Ishikawa (cell line): Measurements from ENCODE around the gene HPS4.

ENCODE experiments used
- CEBPB ChIP-seq: IDR thresholded peaks from 2 replicates; pipeline ENCODE4 v1.6.1; 2012
- EGR1 ChIP-seq: IDR thresholded peaks from 2 replicates; pipeline ENCODE4 v1.6.1; 2012
- EP300 ChIP-seq: IDR thresholded peaks from 2 replicates; pipeline ENCODE4 v1.6.1; 2012; ENCODE audit warnings: borderline replicate concordance
- FOXM1 ChIP-seq: IDR thresholded peaks from 2 replicates; pipeline ENCODE4 v1.6.1; 2012; ENCODE audit warnings: low read depth, borderline replicate concordance
- RAD21 ChIP-seq: IDR thresholded peaks from 2 replicates; pipeline ENCODE4 v1.6.1; 2012; ENCODE audit warnings: low read depth
- TAF1 ChIP-seq: IDR thresholded peaks from 2 replicates; pipeline ENCODE4 v1.6.1; 2012; ENCODE audit warnings: low read depth, mild to moderate bottlenecking
- TCF12 ChIP-seq: IDR thresholded peaks from 2 replicates; pipeline ENCODE4 v1.6.1; 2012; ENCODE audit warnings: low read depth
- YY1 ChIP-seq: IDR thresholded peaks from 2 replicates; pipeline ENCODE4 v1.6.1; 2012; ENCODE audit warnings: low read depth
- ZBTB7A ChIP-seq: IDR thresholded peaks from 2 replicates; pipeline ENCODE4 v1.6.1; 2012; ENCODE audit warnings: low read depth
- TF ChIP-seq, protein P1 (sequence below): IDR thresholded peaks from 2 replicates; pipeline ENCODE4 v1.6.1; 2012
- TF ChIP-seq, protein P2 (sequence below): IDR thresholded peaks from 2 replicates; pipeline ENCODE4 v1.6.1; 2012; ENCODE audit warnings: low read depth, mild to moderate bottlenecking

DNA sequence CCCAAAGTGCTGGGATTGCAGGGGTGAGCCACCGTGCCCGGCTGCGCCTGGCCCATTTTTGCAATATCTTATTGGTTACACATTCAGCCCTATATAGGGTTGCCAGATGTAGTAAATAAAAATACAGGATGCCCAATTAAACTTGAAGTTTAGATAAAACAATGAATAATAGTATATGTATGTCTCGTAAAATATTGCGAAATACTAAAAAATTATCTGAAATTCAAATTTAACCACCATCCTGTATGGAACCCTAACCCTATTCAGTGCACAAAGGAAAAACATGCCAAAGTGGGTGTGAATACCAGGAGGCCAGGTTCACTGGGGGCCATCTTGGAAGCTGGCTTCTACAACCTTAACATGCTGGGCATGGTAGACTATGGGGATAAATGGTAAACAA, 33.8 kb upstream of the HPS4 start:
- TF ChIP-seq YY1 (no peak), ZBTB7A (no peak), EGR1 (no peak), FOXM1 (no peak), EP300 (no peak), TAF1 (no peak), TCF12 (no peak), CEBPB (no peak), RAD21 (no peak)
- TF ChIP-seq, protein P1, sequence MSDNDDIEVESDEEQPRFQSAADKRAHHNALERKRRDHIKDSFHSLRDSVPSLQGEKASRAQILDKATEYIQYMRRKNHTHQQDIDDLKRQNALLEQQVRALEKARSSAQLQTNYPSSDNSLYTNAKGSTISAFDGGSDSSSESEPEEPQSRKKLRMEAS = no peak
- TF ChIP-seq, protein P2, sequence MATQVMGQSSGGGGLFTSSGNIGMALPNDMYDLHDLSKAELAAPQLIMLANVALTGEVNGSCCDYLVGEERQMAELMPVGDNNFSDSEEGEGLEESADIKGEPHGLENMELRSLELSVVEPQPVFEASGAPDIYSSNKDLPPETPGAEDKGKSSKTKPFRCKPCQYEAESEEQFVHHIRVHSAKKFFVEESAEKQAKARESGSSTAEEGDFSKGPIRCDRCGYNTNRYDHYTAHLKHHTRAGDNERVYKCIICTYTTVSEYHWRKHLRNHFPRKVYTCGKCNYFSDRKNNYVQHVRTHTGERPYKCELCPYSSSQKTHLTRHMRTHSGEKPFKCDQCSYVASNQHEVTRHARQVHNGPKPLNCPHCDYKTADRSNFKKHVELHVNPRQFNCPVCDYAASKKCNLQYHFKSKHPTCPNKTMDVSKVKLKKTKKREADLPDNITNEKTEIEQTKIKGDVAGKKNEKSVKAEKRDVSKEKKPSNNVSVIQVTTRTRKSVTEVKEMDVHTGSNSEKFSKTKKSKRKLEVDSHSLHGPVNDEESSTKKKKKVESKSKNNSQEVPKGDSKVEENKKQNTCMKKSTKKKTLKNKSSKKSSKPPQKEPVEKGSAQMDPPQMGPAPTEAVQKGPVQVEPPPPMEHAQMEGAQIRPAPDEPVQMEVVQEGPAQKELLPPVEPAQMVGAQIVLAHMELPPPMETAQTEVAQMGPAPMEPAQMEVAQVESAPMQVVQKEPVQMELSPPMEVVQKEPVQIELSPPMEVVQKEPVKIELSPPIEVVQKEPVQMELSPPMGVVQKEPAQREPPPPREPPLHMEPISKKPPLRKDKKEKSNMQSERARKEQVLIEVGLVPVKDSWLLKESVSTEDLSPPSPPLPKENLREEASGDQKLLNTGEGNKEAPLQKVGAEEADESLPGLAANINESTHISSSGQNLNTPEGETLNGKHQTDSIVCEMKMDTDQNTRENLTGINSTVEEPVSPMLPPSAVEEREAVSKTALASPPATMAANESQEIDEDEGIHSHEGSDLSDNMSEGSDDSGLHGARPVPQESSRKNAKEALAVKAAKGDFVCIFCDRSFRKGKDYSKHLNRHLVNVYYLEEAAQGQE = no peak
